HepG2 (cell line): ENCODE data around the gene SLC18A3.

ENCODE experiments used
- CEBPB ChIP-seq: IDR thresholded peaks from 2 replicates; pipeline ENCODE4 v1.6.1; 2011; ENCODE audit warnings: low read depth, low read length, improper control_type of control experiment, borderline replicate concordance
- EZH2 ChIP-seq: conservative IDR thresholded peaks from 2 replicates; pipeline ENCODE4 v1.6.1; 2012; ENCODE audit warnings: mild to moderate bottlenecking, low read depth, low read length, moderate library complexity
- PCBP2 ChIP-seq: fragments of 200-400 bp; formaldehyde crosslinking; optimal IDR thresholded peaks from 2 replicates; pipeline ENCODE3; 2018; ENCODE audit warnings: low read length, low read depth; ENCODE audit not compliant: poor library complexity, severe bottlenecking
- POLR2A ChIP-seq, 2 experiments: IDR thresholded peaks; 2 replicates each; pipeline ENCODE4 v1.6.1; 2011; ENCODE audit warnings: low read depth in 2 of 2, low read length in 2 of 2, mild to moderate bottlenecking in 1 of 2, moderate library complexity in 1 of 2; ENCODE audit not compliant: insufficient read depth in 1 of 2
- RAD21 ChIP-seq: fragments of 450-650 bp; formaldehyde crosslinking; IDR thresholded peaks from 2 replicates; pipeline ENCODE4 v1.5.0; 2020; ENCODE audit warnings: mild to moderate bottlenecking
- ZNF12 ChIP-seq: sonication (generic); formaldehyde crosslinking; IDR thresholded peaks from 2 replicates; pipeline ENCODE4 v1.5.0; 2020; ENCODE audit warnings: missing genetic modification reagents
- ZNF292 ChIP-seq: sonication (generic); formaldehyde crosslinking; IDR thresholded peaks from 2 replicates; pipeline ENCODE4 v1.8.1; 2022; ENCODE audit warnings: mild to moderate bottlenecking, low read depth, missing genetic modification reagents, borderline replicate concordance
- ZNF530 ChIP-seq: sonication (generic); formaldehyde crosslinking; IDR thresholded peaks from 2 replicates; pipeline ENCODE4 v1.5.0; 2020; ENCODE audit warnings: low read depth, mild to moderate bottlenecking, missing genetic modification reagents
- TF ChIP-seq, protein P1 (sequence below): sonication (generic); formaldehyde crosslinking; IDR thresholded peaks from 2 replicates; pipeline ENCODE4 v1.5.0; 2020; ENCODE audit warnings: mild to moderate bottlenecking, missing genetic modification reagents, moderate library complexity
- TF ChIP-seq, protein P2 (sequence below): fragments of 450-650 bp; IDR thresholded peaks from 2 replicates; pipeline ENCODE4 v1.6.1; 2017; ENCODE audit warnings: mild to moderate bottlenecking

DNA sequence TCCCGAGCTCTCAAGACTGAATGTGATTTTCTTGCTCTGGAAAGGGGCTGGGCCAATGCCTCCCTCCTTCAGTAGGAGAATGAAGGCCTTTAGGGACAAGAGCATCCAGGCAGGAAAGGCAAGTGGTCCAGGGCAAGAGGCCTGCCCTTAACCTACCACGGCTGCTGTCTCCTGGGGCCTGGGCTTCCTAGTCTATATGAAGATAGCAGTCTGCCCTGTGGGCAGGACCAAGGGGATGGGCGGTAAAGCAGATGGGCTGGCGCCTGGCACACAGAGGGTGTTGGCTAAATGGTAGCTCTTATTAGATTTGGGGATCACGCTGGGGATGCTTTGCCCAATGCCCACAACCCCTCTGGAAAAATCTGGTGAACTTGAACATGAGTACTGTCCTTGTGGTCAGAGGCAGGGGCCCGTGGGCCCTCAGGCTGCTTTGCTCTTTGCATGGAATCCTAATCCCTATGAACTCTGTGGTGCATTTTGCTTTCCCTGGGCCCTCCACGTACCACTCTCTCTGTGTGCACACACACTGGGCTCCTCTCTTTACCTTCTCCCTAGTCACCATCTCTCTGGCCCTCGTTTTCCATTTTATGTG, 24.1 kb downstream of the SLC18A3 start:
- TF ChIP-seq EZH2 (no peak), ZNF530 (CRISPR knock-in tag) (no peak), CEBPB (no peak), ZNF12 (CRISPR knock-in tag) (no peak), RAD21 (CRISPR knock-in tag) (no peak), PCBP2 (no peak), ZNF292 (no peak), POLR2A (IDR thresholded peaks at IDR 0.05; ENCODE audit: insufficient read depth in 1 of 2, low read depth in 2 of 2, low read length in 2 of 2) (no peak)
- TF ChIP-seq, protein P1, sequence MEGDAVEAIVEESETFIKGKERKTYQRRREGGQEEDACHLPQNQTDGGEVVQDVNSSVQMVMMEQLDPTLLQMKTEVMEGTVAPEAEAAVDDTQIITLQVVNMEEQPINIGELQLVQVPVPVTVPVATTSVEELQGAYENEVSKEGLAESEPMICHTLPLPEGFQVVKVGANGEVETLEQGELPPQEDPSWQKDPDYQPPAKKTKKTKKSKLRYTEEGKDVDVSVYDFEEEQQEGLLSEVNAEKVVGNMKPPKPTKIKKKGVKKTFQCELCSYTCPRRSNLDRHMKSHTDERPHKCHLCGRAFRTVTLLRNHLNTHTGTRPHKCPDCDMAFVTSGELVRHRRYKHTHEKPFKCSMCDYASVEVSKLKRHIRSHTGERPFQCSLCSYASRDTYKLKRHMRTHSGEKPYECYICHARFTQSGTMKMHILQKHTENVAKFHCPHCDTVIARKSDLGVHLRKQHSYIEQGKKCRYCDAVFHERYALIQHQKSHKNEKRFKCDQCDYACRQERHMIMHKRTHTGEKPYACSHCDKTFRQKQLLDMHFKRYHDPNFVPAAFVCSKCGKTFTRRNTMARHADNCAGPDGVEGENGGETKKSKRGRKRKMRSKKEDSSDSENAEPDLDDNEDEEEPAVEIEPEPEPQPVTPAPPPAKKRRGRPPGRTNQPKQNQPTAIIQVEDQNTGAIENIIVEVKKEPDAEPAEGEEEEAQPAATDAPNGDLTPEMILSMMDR (CRISPR knock-in tag): no peak
- TF ChIP-seq, protein P2, sequence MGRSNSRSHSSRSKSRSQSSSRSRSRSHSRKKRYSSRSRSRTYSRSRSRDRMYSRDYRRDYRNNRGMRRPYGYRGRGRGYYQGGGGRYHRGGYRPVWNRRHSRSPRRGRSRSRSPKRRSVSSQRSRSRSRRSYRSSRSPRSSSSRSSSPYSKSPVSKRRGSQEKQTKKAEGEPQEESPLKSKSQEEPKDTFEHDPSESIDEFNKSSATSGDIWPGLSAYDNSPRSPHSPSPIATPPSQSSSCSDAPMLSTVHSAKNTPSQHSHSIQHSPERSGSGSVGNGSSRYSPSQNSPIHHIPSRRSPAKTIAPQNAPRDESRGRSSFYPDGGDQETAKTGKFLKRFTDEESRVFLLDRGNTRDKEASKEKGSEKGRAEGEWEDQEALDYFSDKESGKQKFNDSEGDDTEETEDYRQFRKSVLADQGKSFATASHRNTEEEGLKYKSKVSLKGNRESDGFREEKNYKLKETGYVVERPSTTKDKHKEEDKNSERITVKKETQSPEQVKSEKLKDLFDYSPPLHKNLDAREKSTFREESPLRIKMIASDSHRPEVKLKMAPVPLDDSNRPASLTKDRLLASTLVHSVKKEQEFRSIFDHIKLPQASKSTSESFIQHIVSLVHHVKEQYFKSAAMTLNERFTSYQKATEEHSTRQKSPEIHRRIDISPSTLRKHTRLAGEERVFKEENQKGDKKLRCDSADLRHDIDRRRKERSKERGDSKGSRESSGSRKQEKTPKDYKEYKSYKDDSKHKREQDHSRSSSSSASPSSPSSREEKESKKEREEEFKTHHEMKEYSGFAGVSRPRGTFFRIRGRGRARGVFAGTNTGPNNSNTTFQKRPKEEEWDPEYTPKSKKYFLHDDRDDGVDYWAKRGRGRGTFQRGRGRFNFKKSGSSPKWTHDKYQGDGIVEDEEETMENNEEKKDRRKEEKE: no peak
